GM12878 (cell line): ENCODE data around the gene DDX11. TPM values are rescaled to one million over a fixed set of nuclear protein-coding genes. Genes with fewer than 3 reads are reported as not detected.

Source experiments
- ATAC-seq: fragments of 200-7000 bp; cut with Tn5 transposase; 3 replicates; pipeline ENCODE4 v1.9.1; 2020; ENCODE audit warnings: mild to moderate bottlenecking, moderate library complexity
- BruUV-seq: library from RNA; stranded (reverse); fragments of 400-500 nt; replicated peaks from 2 replicates; lab custom pipeline; 2021; lab: Mats Ljungman, UMichigan
- CTCF ChIA-PET: fragments of 300-600 bp; sonication (Branson Sonifier 250); formaldehyde crosslinking; extraction: SDS; loops from one replicate; lab custom pipeline; 2021; ENCODE audit warnings: inconsistent platforms; lab: Yijun Ruan, JAX
- POLR2A ChIA-PET: fragments of 350-600 bp; formaldehyde crosslinking; extraction: SDS; loops from one replicate; lab custom pipeline; 2021; ENCODE audit warnings: inconsistent platforms; lab: Charles Lee
- RAD21 ChIA-PET: fragments of 300-600 bp; sonication (Branson Sonifier 250); formaldehyde crosslinking; loops from one replicate; lab custom pipeline; 2023; ENCODE audit warnings: antibody characterized with exemption; ENCODE audit not compliant: unreplicated experiment; lab: Charles Lee
- SMC1A ChIA-PET: fragments of 300-600 bp; sonication (Branson Sonifier 250); formaldehyde crosslinking; loops from one replicate; lab custom pipeline; 2023; ENCODE audit not compliant: unreplicated experiment, uncharacterized antibody; lab: Charles Lee
- DNase-seq: peaks from one replicate; pipeline ENCODE4 v3.0.0-alpha.2; 2011; ENCODE audit warnings: low read depth, low spot score
- FAIRE-seq: peaks from 3 replicates; lab custom pipeline; 2011; peaks lifted over from hg19 to GRCh38; lab: Jason Lieb, UNC
- H2AFZ ChIP-seq: 2 replicates; pipeline ENCODE4 v1.6.0; 2011; ENCODE audit warnings: low read depth, low read length, control low read depth; ENCODE audit not compliant: control insufficient read depth
- H3K27ac ChIP-seq: 2 replicates; pipeline ENCODE4 v1.5.1; 2011; ENCODE audit warnings: control low read depth; ENCODE audit not compliant: control insufficient read depth, insufficient read depth
- H3K27me3 ChIP-seq, 2 experiments: replicated peaks in 1 of 2; 2 replicates each; pipeline versions ENCODE4 v1.6.0 to v1.6.1; 2011; ENCODE audit warnings: low read length in 1 of 2; ENCODE audit not compliant: control insufficient read depth in 2 of 2, insufficient read depth in 2 of 2
- H3K36me3 ChIP-seq, 2 experiments: 2 replicates each; pipeline ENCODE4 v1.5.1; 2011; ENCODE audit warnings: low read length in 1 of 2; ENCODE audit not compliant: control insufficient read depth in 2 of 2, insufficient read depth in 2 of 2
- H3K4me1 ChIP-seq: 2 replicates; pipeline ENCODE4 v1.6.1; 2011; ENCODE audit warnings: mild to moderate bottlenecking, low read length, moderate library complexity, mixed read lengths; ENCODE audit not compliant: control insufficient read depth, insufficient read depth
- H3K4me2 ChIP-seq: 2 replicates; pipeline ENCODE4 v1.6.0; 2011; ENCODE audit warnings: control low read depth; ENCODE audit not compliant: control insufficient read depth, insufficient read depth
- H3K4me3 ChIP-seq: fragments of 200-600 bp; sonication (generic); 2 replicates; pipeline ENCODE4 v1.5.1; 2016
- H3K79me2 ChIP-seq: 2 replicates; pipeline ENCODE4 v1.6.0; 2011; ENCODE audit warnings: low read length; ENCODE audit not compliant: control insufficient read depth, insufficient read depth
- H3K9ac ChIP-seq: 2 replicates; pipeline ENCODE4 v1.8.0; 2011; ENCODE audit warnings: low read length, control low read depth, mixed read lengths; ENCODE audit not compliant: control insufficient read depth, insufficient read depth
- H3K9me3 ChIP-seq: replicated peaks from 3 replicates; pipeline ENCODE4 v1.5.1; 2011; ENCODE audit warnings: mild to moderate bottlenecking, low read length; ENCODE audit not compliant: control insufficient read depth, insufficient read depth
- H4K20me1 ChIP-seq: 2 replicates; pipeline ENCODE4 v1.6.0; 2011; ENCODE audit not compliant: control insufficient read depth, insufficient read depth
- EED ChIP-seq: sonication (generic); IDR thresholded peaks from 2 replicates; pipeline ENCODE4 v1.6.1; 2016; ENCODE audit warnings: antibody characterized with exemption, low read depth
- EGR1 ChIP-seq, 2 experiments: IDR thresholded peaks; 1 replicate in 1 of 2; 2 replicates in 1 of 2; pipeline ENCODE4 v1.6.1; 2011 to 2012; ENCODE audit warnings: low read depth in 2 of 2, low read length in 2 of 2, borderline replicate concordance in 1 of 2, mild to moderate bottlenecking in 1 of 2, moderate library complexity in 1 of 2
- ETV6 ChIP-seq, 2 experiments: fragments of 450-650 bp in 1 of 2; IDR thresholded peaks in 1 of 2; conservative IDR thresholded peaks in 1 of 2; 2 replicates each; pipeline ENCODE4 v1.6.1; 2014; ENCODE audit warnings: antibody characterized with exemption in 1 of 2, borderline replicate concordance in 1 of 2, low read depth in 1 of 2, mild to moderate bottlenecking in 1 of 2, moderate library complexity in 1 of 2
- KLF5 ChIP-seq: fragments of 450-650 bp; IDR thresholded peaks from 2 replicates; pipeline ENCODE4 v1.6.1; 2014; ENCODE audit warnings: mild to moderate bottlenecking; ENCODE audit not compliant: partially characterized antibody
- MTA3 ChIP-seq: IDR thresholded peaks from 2 replicates; pipeline ENCODE4 v1.6.1; 2012; ENCODE audit warnings: low read length, inconsistent platforms, borderline replicate concordance
- NBN ChIP-seq: fragments of 450-650 bp; IDR thresholded peaks from 2 replicates; pipeline ENCODE4 v1.6.1; 2016
- NFYB ChIP-seq: IDR thresholded peaks from 2 replicates; pipeline ENCODE4 v1.6.1; 2011; ENCODE audit warnings: low read depth, mild to moderate bottlenecking, low read length, improper control_type of control experiment, moderate library complexity; ENCODE audit not compliant: insufficient read depth
- RAD21 ChIP-seq: IDR thresholded peaks from 2 replicates; pipeline ENCODE4 v1.6.1; 2011; ENCODE audit warnings: mild to moderate bottlenecking, low read depth, low read length, moderate library complexity; ENCODE audit not compliant: insufficient read depth
- TAF1 ChIP-seq: IDR thresholded peaks from 2 replicates; pipeline ENCODE4 v1.6.1; 2011; ENCODE audit warnings: mild to moderate bottlenecking, low read depth, low read length, borderline replicate concordance
- USF2 ChIP-seq: IDR thresholded peaks from 2 replicates; pipeline ENCODE4 v1.6.1; 2011; ENCODE audit warnings: low read depth, low read length, improper control_type of control experiment, borderline replicate concordance
- ZNF24 ChIP-seq: fragments of 450-650 bp; IDR thresholded peaks from 2 replicates; pipeline ENCODE4 v1.6.1; 2017; ENCODE audit warnings: antibody characterized with exemption, mild to moderate bottlenecking
- ZNF622 ChIP-seq: fragments of 450-650 bp; IDR thresholded peaks from 2 replicates; pipeline ENCODE4 v1.6.1; 2017; ENCODE audit warnings: mild to moderate bottlenecking, inconsistent platforms
- WGBS: methylation state at CpG from one replicate; pipeline ENCODE4 v1.1.6; 2016; ENCODE audit warnings: low lambda C conversion rate; ENCODE audit not compliant: insufficient replicate concordance, insufficient coverage; ENCODE audit errors: missing lambda C conversion rate; 5-methylcytosine and 5-hydroxymethylcytosine counted together
- in situ Hi-C: fragments of 300-500 bp; cut with MboI; formaldehyde crosslinking; loops from 9 replicates; pipeline ENCODE4 v1.14.3; 2018; ENCODE audit warnings: mixed read lengths
- intact Hi-C: fragments of 100-400 bp; cut with micrococcal nuclease; formaldehyde crosslinking; loops from one replicate; pipeline ENCODE4 v1.14.2; 2022; ENCODE audit not compliant: unreplicated experiment
- polyA plus RNA-seq, 11 experiments: library from polyadenylated mRNA; depleted of rRNA in 4 of 11; unstranded in 6 of 11; stranded (reverse) in 5 of 11; fragments of >200 nt; fragmentation: Nextera tagmentation in 4 of 11; fragmentation: Illumina TruSeq in 1 of 11; extraction: Ambion mirVana in 4 of 11; extraction: Trizol in 1 of 11; gene quantifications; 1 replicate in 1 of 11; 2 replicates in 10 of 11; pipeline versions ENCODE4 v1.2.1 to v1.2.3, GENCODE V29; 2011 to 2016; ENCODE audit warnings: inconsistent platforms in 2 of 11, missing spikeins in 2 of 11, low read depth in 1 of 11
- total RNA-seq, 4 experiments: library from RNA; depleted of rRNA in 3 of 4; stranded (reverse); fragments of >200 nt in 3 of 4; fragmentation: Illumina TruSeq in 1 of 4; extraction: Trizol in 1 of 4; gene quantifications; 2 replicates each; pipeline versions ENCODE4 v1.2.1 to v1.2.3, GENCODE V29; 2013 to 2021
- TF ChIP-seq, protein P1 (sequence below): fragments of 450-650 bp; formaldehyde crosslinking; IDR thresholded peaks from 2 replicates; pipeline ENCODE4 v1.4.0; 2020; ENCODE audit warnings: mild to moderate bottlenecking, moderate library complexity
- TF ChIP-seq, protein P2 (sequence below): fragments of 450-650 bp; formaldehyde crosslinking; IDR thresholded peaks from 2 replicates; pipeline ENCODE4 v1.5.0; 2022; ENCODE audit warnings: mild to moderate bottlenecking, missing genetic modification characterization

Gene DDX11
- total and polyA plus RNA-seq, 10 of the 15 experiments (the other 5 are each of a cell fraction or from before 2014, with no cell fraction given): 3.8 to 94.2 (median 46.3) TPM

DNA sequence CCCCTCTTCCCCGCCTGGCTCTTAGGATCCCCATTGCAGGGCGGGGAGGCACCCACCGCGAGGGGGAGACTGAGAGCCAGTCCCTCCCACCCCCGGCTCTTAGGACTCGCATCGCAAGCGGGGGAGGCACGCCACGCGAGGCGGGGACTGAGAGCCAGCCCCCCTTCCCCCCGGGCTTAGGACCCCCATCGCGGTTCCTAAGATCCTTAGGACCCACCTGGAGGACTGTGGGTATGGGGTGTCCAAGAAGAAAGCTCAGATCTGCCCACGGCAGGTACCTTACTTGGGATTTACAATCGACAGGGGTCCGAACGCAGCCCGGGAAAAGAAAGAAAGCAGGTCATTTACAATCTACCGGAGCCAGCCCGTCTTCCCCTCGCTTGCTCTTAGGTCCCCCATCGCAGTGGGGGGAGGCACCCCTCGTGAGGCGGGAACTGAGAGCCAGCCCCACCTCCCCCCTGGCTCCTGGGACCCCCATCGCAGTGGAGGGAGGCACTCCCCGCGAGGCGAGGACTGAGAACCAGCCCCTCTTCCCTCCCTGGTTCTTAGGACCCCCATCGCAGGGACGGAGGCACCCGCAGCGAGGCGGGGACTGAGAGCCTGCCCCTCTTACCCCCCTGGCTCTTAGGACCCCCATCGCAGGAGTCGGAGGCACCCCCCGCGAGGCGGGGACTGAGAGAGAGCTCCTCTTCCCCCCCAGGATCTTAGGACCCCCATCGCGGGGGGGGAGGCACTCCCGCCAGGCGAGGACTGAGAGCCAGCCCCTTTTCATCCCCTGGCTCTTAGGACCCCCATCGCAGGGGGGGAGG lies 43.7 kb downstream of the DDX11 start:
- Histone ChIP-seq H3K27me3 (no peaks in the 10 kb centered on the region; a peak in 1 of 4 replicates), H3K4me3 (peak overlapping the region; percentile 65; the same call in 1 of the 2 replicates), H3K4me1 (peaks cover 3% of the 10 kb centered on the region), H3K4me2 (peak overlapping the region; percentile 94), H3K9me3 (no peaks in the 10 kb centered on the region), H3K27ac (no peak overlapping the region), H3K79me2 (no peaks in the 10 kb centered on the region), H3K36me3 (no peaks in the 10 kb centered on the region), H2AFZ (peak overlapping the region; percentile 86), H3K9ac (peak overlapping the region; percentile 27; the same call in 1 of the 2 replicates), H4K20me1 (no peaks in the 10 kb centered on the region)
- DNase-seq: no peak
- SMC1A ChIA-PET: no interaction called here
- CTCF ChIA-PET: interaction anchor here (0.5 to 3.6 kb wide), 10 partner anchors 15 to 487 kb away, joined by 3 to 30 read pairs (median 4); no protein-coding TSS in a partner anchor
- RAD21 ChIA-PET: interaction anchor here (1.0 to 1.1 kb wide), 2 partner anchors 121 to 154 kb away, joined by 3 to 4 read pairs; no protein-coding TSS in a partner anchor
- WGBS: 1% methylated on average over 27 of the region's 45 CpGs
- FAIRE-seq: no peak
- intact Hi-C loops: loop anchor here (2.0 kb wide), 1 partner anchor 121 kb away; no protein-coding TSS in a partner anchor
- peak; percentile 95 for ATAC-seq
- POLR2A ChIA-PET: no interaction called here
- in situ Hi-C loops: loop anchor here (5.0 kb wide), 1 partner anchor 120 kb away; no protein-coding TSS in a partner anchor
- no TSS peak for BruUV-seq
- TF ChIP-seq, protein P1, sequence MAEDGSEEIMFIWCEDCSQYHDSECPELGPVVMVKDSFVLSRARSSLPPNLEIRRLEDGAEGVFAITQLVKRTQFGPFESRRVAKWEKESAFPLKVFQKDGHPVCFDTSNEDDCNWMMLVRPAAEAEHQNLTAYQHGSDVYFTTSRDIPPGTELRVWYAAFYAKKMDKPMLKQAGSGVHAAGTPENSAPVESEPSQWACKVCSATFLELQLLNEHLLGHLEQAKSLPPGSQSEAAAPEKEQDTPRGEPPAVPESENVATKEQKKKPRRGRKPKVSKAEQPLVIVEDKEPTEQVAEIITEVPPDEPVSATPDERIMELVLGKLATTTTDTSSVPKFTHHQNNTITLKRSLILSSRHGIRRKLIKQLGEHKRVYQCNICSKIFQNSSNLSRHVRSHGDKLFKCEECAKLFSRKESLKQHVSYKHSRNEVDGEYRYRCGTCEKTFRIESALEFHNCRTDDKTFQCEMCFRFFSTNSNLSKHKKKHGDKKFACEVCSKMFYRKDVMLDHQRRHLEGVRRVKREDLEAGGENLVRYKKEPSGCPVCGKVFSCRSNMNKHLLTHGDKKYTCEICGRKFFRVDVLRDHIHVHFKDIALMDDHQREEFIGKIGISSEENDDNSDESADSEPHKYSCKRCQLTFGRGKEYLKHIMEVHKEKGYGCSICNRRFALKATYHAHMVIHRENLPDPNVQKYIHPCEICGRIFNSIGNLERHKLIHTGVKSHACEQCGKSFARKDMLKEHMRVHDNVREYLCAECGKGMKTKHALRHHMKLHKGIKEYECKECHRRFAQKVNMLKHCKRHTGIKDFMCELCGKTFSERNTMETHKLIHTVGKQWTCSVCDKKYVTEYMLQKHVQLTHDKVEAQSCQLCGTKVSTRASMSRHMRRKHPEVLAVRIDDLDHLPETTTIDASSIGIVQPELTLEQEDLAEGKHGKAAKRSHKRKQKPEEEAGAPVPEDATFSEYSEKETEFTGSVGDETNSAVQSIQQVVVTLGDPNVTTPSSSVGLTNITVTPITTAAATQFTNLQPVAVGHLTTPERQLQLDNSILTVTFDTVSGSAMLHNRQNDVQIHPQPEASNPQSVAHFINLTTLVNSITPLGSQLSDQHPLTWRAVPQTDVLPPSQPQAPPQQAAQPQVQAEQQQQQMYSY: no peak
- TF ChIP-seq ZNF622: no peak
- no peak for TF ChIP-seq NBN
- TF ChIP-seq KLF5: no peak
- no peak for TF ChIP-seq MTA3
- TF ChIP-seq ETV6 (conservative IDR thresholded peaks at IDR 0.05 in 1 of 2, IDR thresholded peaks at IDR 0.05 in 1 of 2; ENCODE audit: borderline replicate concordance in 1 of 2, low read depth in 1 of 2): no peak
- no peak for TF ChIP-seq TAF1
- no peak for TF ChIP-seq EED
- TF ChIP-seq NFYB: no peak
- TF ChIP-seq EGR1 (IDR thresholded peaks at IDR 0.05; ENCODE audit: borderline replicate concordance in 1 of 2, low read depth in 2 of 2, low read length in 2 of 2): peak in 1 of 2 experiments; percentile 73; a peak in 1 of 3 replicates
- peak; percentile 62 for TF ChIP-seq RAD21
- no peak for TF ChIP-seq ZNF24
- TF ChIP-seq USF2: no peak
- TF ChIP-seq, protein P2, sequence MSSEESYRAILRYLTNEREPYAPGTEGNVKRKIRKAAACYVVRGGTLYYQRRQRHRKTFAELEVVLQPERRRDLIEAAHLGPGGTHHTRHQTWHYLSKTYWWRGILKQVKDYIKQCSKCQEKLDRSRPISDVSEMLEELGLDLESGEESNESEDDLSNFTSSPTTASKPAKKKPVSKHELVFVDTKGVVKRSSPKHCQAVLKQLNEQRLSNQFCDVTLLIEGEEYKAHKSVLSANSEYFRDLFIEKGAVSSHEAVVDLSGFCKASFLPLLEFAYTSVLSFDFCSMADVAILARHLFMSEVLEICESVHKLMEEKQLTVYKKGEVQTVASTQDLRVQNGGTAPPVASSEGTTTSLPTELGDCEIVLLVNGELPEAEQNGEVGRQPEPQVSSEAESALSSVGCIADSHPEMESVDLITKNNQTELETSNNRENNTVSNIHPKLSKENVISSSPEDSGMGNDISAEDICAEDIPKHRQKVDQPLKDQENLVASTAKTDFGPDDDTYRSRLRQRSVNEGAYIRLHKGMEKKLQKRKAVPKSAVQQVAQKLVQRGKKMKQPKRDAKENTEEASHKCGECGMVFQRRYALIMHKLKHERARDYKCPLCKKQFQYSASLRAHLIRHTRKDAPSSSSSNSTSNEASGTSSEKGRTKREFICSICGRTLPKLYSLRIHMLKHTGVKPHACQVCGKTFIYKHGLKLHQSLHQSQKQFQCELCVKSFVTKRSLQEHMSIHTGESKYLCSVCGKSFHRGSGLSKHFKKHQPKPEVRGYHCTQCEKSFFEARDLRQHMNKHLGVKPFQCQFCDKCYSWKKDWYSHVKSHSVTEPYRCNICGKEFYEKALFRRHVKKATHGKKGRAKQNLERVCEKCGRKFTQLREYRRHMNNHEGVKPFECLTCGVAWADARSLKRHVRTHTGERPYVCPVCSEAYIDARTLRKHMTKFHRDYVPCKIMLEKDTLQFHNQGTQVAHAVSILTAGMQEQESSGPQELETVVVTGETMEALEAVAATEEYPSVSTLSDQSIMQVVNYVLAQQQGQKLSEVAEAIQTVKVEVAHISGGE (CRISPR knock-in tag): no peak
